Measurements from ENCODE around the gene BHLHA15.

- TF ChIP-seq CTCF (IDR thresholded peaks at IDR 0.05) (no peak), POLR2A (IDR thresholded peaks at IDR 0.05) (no peak)
These were observed 7.2 kb upstream of the BHLHA15 start for GRCh38 chr7:98203964-98204605.
